AG04450 (cell line): ENCODE measurements around the gene TAF4. TPM values are rescaled to one million over a fixed set of nuclear protein-coding genes. Genes with fewer than 3 reads are reported as not detected.

Experiments used
- CTCF ChIA-PET: fragments of 300-600, 350-600 bp; formaldehyde crosslinking; extraction: SDS; loops from one replicate; lab custom pipeline; 2022; ENCODE audit warnings: antibody characterized with exemption, inconsistent platforms; lab: Charles Lee
- POLR2A ChIA-PET: fragments of 350-600 bp; formaldehyde crosslinking; extraction: SDS; loops from one replicate; lab custom pipeline; 2021; ENCODE audit warnings: antibody characterized with exemption, inconsistent platforms; lab: Yijun Ruan, JAX
- DNase-seq: peaks from one replicate; pipeline ENCODE4 v3.0.0-alpha.2; 2011; ENCODE audit warnings: low read depth, low spot score
- H3K27ac ChIP-seq: one replicate; pipeline ENCODE4 v1.5.1; 2012; ENCODE audit warnings: low read depth, low read length, control low read depth
- H3K27me3 ChIP-seq: one replicate; pipeline ENCODE4 v1.6.0; 2012; ENCODE audit warnings: low read length; ENCODE audit not compliant: control insufficient read depth, insufficient read depth
- H3K4me3 ChIP-seq: 2 replicates; pipeline ENCODE4 v1.5.1; 2011; ENCODE audit warnings: mild to moderate bottlenecking, low read depth, low read length, control low read depth
- H3K9me3 ChIP-seq: 2 replicates; pipeline ENCODE4 v1.5.1; 2012; ENCODE audit warnings: low read length; ENCODE audit not compliant: control insufficient read depth, insufficient read depth
- polyA plus RNA-seq: library from polyadenylated mRNA; depleted of rRNA; stranded (reverse); fragments of >200 nt; gene quantifications from 2 replicates; pipeline ENCODE4 v1.2.3, GENCODE V29; 2011
- TF ChIP-seq, protein P1 (sequence below): IDR thresholded peaks from 2 replicates; pipeline ENCODE4 v1.5.1; 2011; ENCODE audit warnings: low read depth, low read length, control low read depth, inconsistent platforms

TAF4 gene
- polyA plus RNA-seq, 1 experiment, result 2.7 TPM

- POLR2A ChIA-PET, result no interaction called here
These were observed 50.0 kb downstream of the TAF4 start for GRCh38 chr20:62015540-62016288.

DNA sequence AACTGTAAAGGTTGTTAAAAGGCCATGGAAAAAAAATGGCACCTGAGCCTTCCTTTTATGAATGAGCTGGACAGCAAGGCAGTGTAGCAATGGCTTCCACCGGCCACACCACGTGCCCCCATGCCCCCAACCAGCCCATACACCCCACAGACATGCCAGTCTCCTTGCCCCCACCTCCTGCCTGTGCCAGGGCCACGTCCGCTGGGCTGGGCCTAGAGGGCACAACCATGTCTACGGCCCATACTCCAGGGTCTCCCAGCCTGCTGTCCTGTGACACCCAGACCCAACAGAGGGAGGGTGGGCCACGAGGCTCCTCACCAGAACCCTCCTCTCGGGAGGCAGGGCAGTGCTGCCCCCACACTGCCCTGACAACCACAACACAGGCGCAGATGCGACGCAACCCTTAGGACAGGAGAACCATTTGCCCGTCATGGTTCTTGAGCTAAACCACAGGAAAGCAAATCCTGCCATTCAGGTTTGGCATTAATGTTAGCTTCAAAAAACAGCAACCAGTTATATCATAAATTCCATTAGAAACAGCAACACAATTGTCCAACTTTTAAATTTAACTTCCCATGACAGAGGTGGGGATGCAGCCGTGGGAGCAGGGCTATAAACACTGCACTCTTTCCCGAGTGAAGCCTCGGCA, 50.7 kb downstream of the TAF4 start:
- POLR2A ChIA-PET, result no interaction called here
- H3K4me3 ChIP-seq, result no peak overlapping the region
- CTCF ChIA-PET, result no interaction called here
- no peak overlapping the region for H3K27ac ChIP-seq
- TF ChIP-seq, protein P1, sequence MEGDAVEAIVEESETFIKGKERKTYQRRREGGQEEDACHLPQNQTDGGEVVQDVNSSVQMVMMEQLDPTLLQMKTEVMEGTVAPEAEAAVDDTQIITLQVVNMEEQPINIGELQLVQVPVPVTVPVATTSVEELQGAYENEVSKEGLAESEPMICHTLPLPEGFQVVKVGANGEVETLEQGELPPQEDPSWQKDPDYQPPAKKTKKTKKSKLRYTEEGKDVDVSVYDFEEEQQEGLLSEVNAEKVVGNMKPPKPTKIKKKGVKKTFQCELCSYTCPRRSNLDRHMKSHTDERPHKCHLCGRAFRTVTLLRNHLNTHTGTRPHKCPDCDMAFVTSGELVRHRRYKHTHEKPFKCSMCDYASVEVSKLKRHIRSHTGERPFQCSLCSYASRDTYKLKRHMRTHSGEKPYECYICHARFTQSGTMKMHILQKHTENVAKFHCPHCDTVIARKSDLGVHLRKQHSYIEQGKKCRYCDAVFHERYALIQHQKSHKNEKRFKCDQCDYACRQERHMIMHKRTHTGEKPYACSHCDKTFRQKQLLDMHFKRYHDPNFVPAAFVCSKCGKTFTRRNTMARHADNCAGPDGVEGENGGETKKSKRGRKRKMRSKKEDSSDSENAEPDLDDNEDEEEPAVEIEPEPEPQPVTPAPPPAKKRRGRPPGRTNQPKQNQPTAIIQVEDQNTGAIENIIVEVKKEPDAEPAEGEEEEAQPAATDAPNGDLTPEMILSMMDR, result no peak
- H3K27me3 ChIP-seq, result no peaks in the 10 kb centered on the region
- H3K9me3 ChIP-seq, result no peaks in the 10 kb centered on the region
- no peak for DNase-seq

More at GRCh38 chr20:62015540-62016288, 50.0 kb downstream of the TAF4 start:
- CTCF ChIA-PET, result interaction anchor here (0.6 kb wide), 1 partner anchor 105 kb away, joined by 3 read pairs; no protein-coding TSS in a partner anchor
- no peaks in the 10 kb centered on the region for H3K9me3 ChIP-seq
- no peaks in the 10 kb centered on the region for H3K27me3 ChIP-seq
- DNase-seq, result no peak
- no peak overlapping the region for H3K27ac ChIP-seq
- no peak overlapping the region for H3K4me3 ChIP-seq
- TF ChIP-seq, protein P1, result no peak

DNA sequence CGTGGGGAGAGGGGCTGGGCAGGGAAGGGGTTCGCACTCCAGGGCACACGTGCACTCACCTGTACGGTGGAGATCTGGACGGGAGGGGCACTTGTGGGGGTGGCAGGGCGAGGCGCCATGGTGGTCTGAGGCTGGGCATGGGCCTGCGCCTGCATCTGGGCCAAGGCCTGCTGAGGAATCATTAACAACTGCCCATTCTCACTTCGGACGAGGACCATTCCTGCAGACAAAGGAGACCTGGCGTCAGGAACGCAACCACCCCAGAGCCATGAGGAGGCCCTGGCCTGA, 51.2 kb downstream of the TAF4 start:
- H3K4me3 ChIP-seq, result no peak overlapping the region
- DNase-seq, result no peak
- TF ChIP-seq, protein P1, result no peak
- no peak overlapping the region for H3K27ac ChIP-seq
- H3K9me3 ChIP-seq, result no peaks in the 10 kb centered on the region
- CTCF ChIA-PET, result no interaction called here
- POLR2A ChIA-PET, result no interaction called here
- H3K27me3 ChIP-seq, result no peaks in the 10 kb centered on the region

- ChIA-PET POLR2A (no interaction called here), CTCF (no interaction called here)
- Histone ChIP-seq H3K27ac (no peak overlapping the region), H3K4me3 (no peak overlapping the region), H3K9me3 (no peaks in the 10 kb centered on the region), H3K27me3 (no peaks in the 10 kb centered on the region)
- TF ChIP-seq, protein P1, result no peak
- DNase-seq, result no peak
These were observed 53.0 kb downstream of the TAF4 start for GRCh38 chr20:62012631-62013030.

- no peak for DNase-seq
- no peak overlapping the region for H3K4me3 ChIP-seq
- H3K9me3 ChIP-seq, result no peaks in the 10 kb centered on the region
- TF ChIP-seq, protein P1, result no peak
- no peak overlapping the region for H3K27ac ChIP-seq
- CTCF ChIA-PET, result interaction anchor here (1.1 to 2.9 kb wide), 10 partner anchors 9 to 371 kb away, joined by 4 to 55 read pairs (median 10); no protein-coding TSS in a partner anchor
- POLR2A ChIA-PET, result interaction anchor here (1.3 to 2.3 kb wide), 2 partner anchors 54 to 110 kb away, joined by 7 to 8 read pairs; partner anchors contain the start of gene TAF4
- no peaks in the 10 kb centered on the region for H3K27me3 ChIP-seq
These were observed 53.6 kb downstream of the TAF4 start for GRCh38 chr20:62011938-62012534.
